Cardiac fibroblast (primary cell): ENCODE data around the gene ARHGAP10.

ENCODE experiments used
- DNase-seq, 2 donors: peaks; one replicate each; pipeline versions ENCODE4 v3.0.0 to v3.0.0-alpha.2; 2010; ENCODE audit warnings: low read depth in 2 of 2
- H3K4me3 ChIP-seq, 2 donors: replicated peaks in 1 of 2; 1 replicate in 1 of 2; 2 replicates in 1 of 2; pipeline ENCODE4 v1.5.1; 2011; ENCODE audit warnings: low read depth in 2 of 2, low read length in 2 of 2, mild to moderate bottlenecking in 2 of 2, moderate library complexity in 1 of 2
- CTCF ChIP-seq: IDR thresholded peaks from one replicate; pipeline ENCODE4 v1.5.1; 2011; ENCODE audit warnings: low read depth, mild to moderate bottlenecking, low read length, inconsistent platforms

The ARHGAP10 gene

GRCh38 chr4:147739239-147739823 is 7.4 kb downstream of the ARHGAP10 start:
- DNase-seq: peak; percentile 14 to 65
- H3K4me3 ChIP-seq: no peak overlapping the region
- no peak for TF ChIP-seq CTCF

GRCh38 chr4:147740176-147740575 is 8.3 kb downstream of the ARHGAP10 start:
- DNase-seq: no peak
- no peak for TF ChIP-seq CTCF
- H3K4me3 ChIP-seq: no peak overlapping the region

GRCh38 chr4:147741190-147741788 is 9.4 kb downstream of the ARHGAP10 start:
- DNase-seq: peak; percentile 42 to 52
- H3K4me3 ChIP-seq: no peak overlapping the region
- TF ChIP-seq CTCF: no peak

- DNase-seq: no peak
- H3K4me3 ChIP-seq: no peak overlapping the region
- no peak for TF ChIP-seq CTCF
Observed at GRCh38 chr4:147747787-147748454, 16.0 kb downstream of the ARHGAP10 start.

GRCh38 chr4:147749811-147750321 is 18.0 kb downstream of the ARHGAP10 start:
- no peak for TF ChIP-seq CTCF
- no peak overlapping the region for H3K4me3 ChIP-seq
- no peak for DNase-seq

GRCh38 chr4:147753047-147753446 is 21.2 kb downstream of the ARHGAP10 start:
- no peak overlapping the region for H3K4me3 ChIP-seq
- peak in 1 of 2 donors; percentile 61 for DNase-seq
- no peak for TF ChIP-seq CTCF
